K562 (cell line): Measurements from ENCODE around the gene LAMA5. TPM values are rescaled to one million over a fixed set of nuclear protein-coding genes. Genes with fewer than 3 reads are reported as not detected.

Experiments used
- ATAC-seq: fragments of 200-7000 bp; cut with Tn5 transposase; 3 replicates; pipeline ENCODE4 v1.9.1; 2020; ENCODE audit warnings: moderate library complexity
- BruUV-seq: library from RNA; stranded (reverse); fragments of 400-500 nt; replicated peaks from 2 replicates; lab custom pipeline; 2021; lab: Mats Ljungman, UMichigan
- CTCF ChIA-PET: fragments of 300-600 bp; formaldehyde crosslinking; extraction: SDS; loops from one replicate; lab custom pipeline; 2021; ENCODE audit warnings: low intra/inter-chr PET ratio; lab: Yijun Ruan, JAX
- POLR2A ChIA-PET: fragments of 300-600, 350-650 bp; sonication (Branson Sonifier 250); formaldehyde crosslinking; extraction: SDS; loops from one replicate; lab custom pipeline; 2021; ENCODE audit warnings: antibody characterized with exemption, inconsistent platforms; lab: Yijun Ruan, JAX
- DNase-seq, 4 experiments: peaks; one replicate each; pipeline versions ENCODE4 v3.0.0 to v3.0.0-alpha.2; 2011 to 2018; ENCODE audit warnings: low spot score in 3 of 4, mixed read lengths in 3 of 4; ENCODE audit errors: extremely low read depth in 1 of 4
- FAIRE-seq: peaks from 2 replicates; lab custom pipeline; 2011; peaks lifted over from hg19 to GRCh38; lab: Jason Lieb, UNC
- H2AFZ ChIP-seq: 2 replicates; pipeline ENCODE4 v1.6.0; 2011; ENCODE audit warnings: low read depth, low read length, control low read depth, inconsistent platforms
- H3K27ac ChIP-seq: fragments of 200-600 bp; 3 replicates; pipeline ENCODE4 v1.8.0; 2011; ENCODE audit warnings: low read depth, mild to moderate bottlenecking, control low read depth, inconsistent platforms, low read length, moderate library complexity, mixed read lengths; ENCODE audit errors: extremely low read depth
- H3K27me3 ChIP-seq, 2 experiments: fragments of 300-600 bp in 1 of 2; 2 replicates in 1 of 2; 3 replicates in 1 of 2; pipeline versions ENCODE4 v1.6.0 to v1.8.0; 2011; ENCODE audit warnings: inconsistent platforms in 2 of 2, low read length in 2 of 2, mild to moderate bottlenecking in 1 of 2, mixed read lengths in 1 of 2, moderate library complexity in 1 of 2; ENCODE audit not compliant: control insufficient read depth in 2 of 2, insufficient read depth in 2 of 2
- H3K36me3 ChIP-seq: fragments of 300-600 bp; 3 replicates; pipeline ENCODE4 v1.8.0; 2011; ENCODE audit warnings: mild to moderate bottlenecking, low read length, inconsistent platforms; ENCODE audit not compliant: control insufficient read depth, insufficient read depth
- H3K4me1 ChIP-seq, 2 experiments: fragments of 200-600 bp in 1 of 2; replicated peaks in 1 of 2; 2 replicates in 1 of 2; 3 replicates in 1 of 2; pipeline versions ENCODE4 v1.5.1 to v1.8.0; 2011; ENCODE audit warnings: inconsistent platforms in 2 of 2, low read length in 2 of 2, mild to moderate bottlenecking in 1 of 2, mixed read lengths in 1 of 2, moderate library complexity in 1 of 2; ENCODE audit not compliant: control insufficient read depth in 2 of 2, insufficient read depth in 2 of 2
- H3K4me2 ChIP-seq: 2 replicates; pipeline ENCODE4 v1.6.1; 2011; ENCODE audit warnings: low read length, control low read depth, inconsistent platforms, mixed read lengths; ENCODE audit not compliant: insufficient read depth
- H3K4me3 ChIP-seq: fragments of 200-600 bp; sonication (generic), shearing (Covaris generic); 2 replicates; pipeline ENCODE4 v1.5.1; 2016; ENCODE audit warnings: control low read depth, inconsistent platforms
- H3K79me2 ChIP-seq: fragments of 200-600 bp; 3 replicates; pipeline ENCODE4 v1.8.0; 2011; ENCODE audit warnings: low read length, inconsistent platforms; ENCODE audit not compliant: control insufficient read depth, insufficient read depth
- H3K9ac ChIP-seq, 2 experiments: 2 replicates each; pipeline versions ENCODE4 v1.6.0 to v1.6.1; 2011; ENCODE audit warnings: low read depth in 2 of 2, low read length in 2 of 2, control low read depth in 1 of 2, inconsistent platforms in 1 of 2, mild to moderate bottlenecking in 1 of 2, mixed read lengths in 1 of 2; ENCODE audit not compliant: insufficient read depth in 1 of 2
- H3K9me1 ChIP-seq: one replicate; pipeline ENCODE4 v1.6.0; 2011; ENCODE audit warnings: inconsistent platforms, mild to moderate bottlenecking, low read length, moderate library complexity; ENCODE audit not compliant: control insufficient read depth, insufficient read depth
- H3K9me3 ChIP-seq: replicated peaks from 2 replicates; pipeline ENCODE4 v1.5.1; 2011; ENCODE audit warnings: low read depth, low read length, inconsistent platforms; ENCODE audit not compliant: control insufficient read depth, insufficient read depth
- H4K20me1 ChIP-seq: replicated peaks from 2 replicates; pipeline ENCODE4 v1.6.1; 2011; ENCODE audit warnings: low read length, inconsistent platforms, mixed read lengths; ENCODE audit not compliant: control insufficient read depth, insufficient read depth
- BCL6 ChIP-seq: fragments of 250-450 bp; sonication (Bioruptor Pico); IDR thresholded peaks from 2 replicates; pipeline ENCODE4 v1.4.0; 2020
- MAFG ChIP-seq: fragments of 450-650 bp; conservative IDR thresholded peaks from 2 replicates; pipeline ENCODE4 v1.6.1; 2016; ENCODE audit warnings: missing genetic modification characterization, missing compliant biosample characterization
- NEUROD1 ChIP-seq: fragments of 150-350 bp; IDR thresholded peaks from 2 replicates; pipeline ENCODE4 v1.6.1; 2014; ENCODE audit warnings: borderline replicate concordance, low read length, low read depth; ENCODE audit not compliant: partially characterized antibody
- RAD51 ChIP-seq: fragments of 450-650 bp; IDR thresholded peaks from 2 replicates; pipeline ENCODE4 v1.7.1; 2016; ENCODE audit warnings: low read depth, mild to moderate bottlenecking, borderline replicate concordance
- SRSF3 ChIP-seq: fragments of 200-400 bp; formaldehyde crosslinking; IDR thresholded peaks from 2 replicates; pipeline ENCODE4 v1.6.1; 2016; ENCODE audit warnings: mild to moderate bottlenecking, low read length, moderate library complexity; ENCODE audit not compliant: insufficient read depth
- ZNF707 ChIP-seq: fragments of 250-450 bp; sonication (Bioruptor Pico); conservative IDR thresholded peaks from 2 replicates; pipeline ENCODE4 v1.8.0; 2022; ENCODE audit warnings: inconsistent platforms, mild to moderate bottlenecking, moderate library complexity
- WGBS: fragments of 100-300 bp; shearing (Covaris generic); methylation state at CpG from one replicate; pipeline ENCODE4 v1.1.6; 2016; ENCODE audit warnings: low coverage, mixed read lengths; ENCODE audit not compliant: insufficient coverage; ENCODE audit errors: missing lambda C conversion rate; 5-methylcytosine and 5-hydroxymethylcytosine counted together
- in situ Hi-C: fragments of 300-500 bp; cut with MboI; formaldehyde crosslinking; loops from 4 replicates; pipeline ENCODE4 v1.15.0; 2018; ENCODE audit warnings: inconsistent platforms, mixed read lengths
- intact Hi-C: fragments of 100-400 bp; cut with micrococcal nuclease; formaldehyde crosslinking; loops from 2 replicates; pipeline ENCODE4 v1.14.2; 2022
- polyA plus RNA-seq, 8 experiments: library from polyadenylated mRNA; depleted of rRNA in 4 of 8; stranded (reverse) in 5 of 8; unstranded in 3 of 8; fragments of >200 nt; fragmentation: Nextera tagmentation in 2 of 8; fragmentation: Illumina TruSeq in 1 of 8; extraction: Ambion mirVana in 2 of 8; extraction: Trizol in 1 of 8; gene quantifications; 2 replicates each; pipeline versions ENCODE4 v1.2.1 to v1.2.3, GENCODE V29; 2011 to 2014; ENCODE audit warnings: inconsistent platforms in 1 of 8, missing spikeins in 1 of 8
- total RNA-seq, 7 experiments: library from RNA; depleted of rRNA in 6 of 7; stranded (reverse); fragments of >200 nt in 6 of 7; fragmentation: Illumina TruSeq in 2 of 7; extraction: Trizol in 2 of 7; gene quantifications; 2 replicates each; pipeline versions ENCODE4 v1.2.1 to v1.2.3, GENCODE V29; 2011 to 2021; ENCODE audit warnings: low replicate concordance in 1 of 7
- TF ChIP-seq, protein P1 (sequence below): fragments of 450-650 bp; formaldehyde crosslinking; IDR thresholded peaks from 2 replicates; pipeline ENCODE4 v1.4.0; 2020; ENCODE audit warnings: mild to moderate bottlenecking, moderate library complexity
- TF ChIP-seq, protein P2 (sequence below): fragments of 250-450 bp; sonication (Bioruptor Pico); IDR thresholded peaks from 2 replicates; pipeline ENCODE4 v1.8.0; 2022; ENCODE audit warnings: moderate library complexity, mild to moderate bottlenecking, inconsistent platforms
- TF ChIP-seq, protein P3 (sequence below): sonication (generic); formaldehyde crosslinking; IDR thresholded peaks from 2 replicates; pipeline ENCODE4 v1.8.1; 2022; ENCODE audit warnings: missing genetic modification reagents

Gene LAMA5
- total and polyA plus RNA-seq, 9 of the 15 experiments (the other 6 are each of a cell fraction or from before 2014, with no cell fraction given), result 0.31 to 101 (median 7.8) TPM

DNA sequence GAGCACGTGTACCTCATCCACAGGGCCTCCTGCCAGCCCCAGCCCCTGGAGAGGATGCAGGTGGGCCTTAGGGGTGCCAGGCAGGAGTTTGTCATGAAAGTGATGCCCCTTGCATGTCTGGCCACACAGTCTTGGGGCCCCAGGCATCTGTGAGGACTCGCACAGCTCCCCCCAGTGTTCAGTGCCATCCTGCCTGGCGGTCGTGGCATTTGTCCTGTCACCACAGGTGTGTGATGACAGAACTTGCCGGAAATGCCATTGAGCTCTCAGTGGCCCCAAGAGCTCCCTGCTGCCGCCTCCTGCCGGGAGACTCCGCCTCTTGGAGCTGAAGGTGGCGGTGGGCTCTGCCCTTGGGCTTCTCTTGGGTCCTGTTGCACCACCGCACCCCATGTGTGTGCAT, 94.9 kb downstream of the LAMA5 start:
- Histone ChIP-seq H3K36me3 (peaks cover 21% of the 10 kb centered on the region; the same call in 2 of the 3 replicates), H3K9me1 (no peaks in the 10 kb centered on the region), H3K9me3 (no peaks in the 10 kb centered on the region), H3K4me3 (no peak overlapping the region), H3K4me2 (no peak overlapping the region), H2AFZ (no peak overlapping the region), H3K79me2 (no peaks in the 10 kb centered on the region), H3K27ac (no peak overlapping the region), H4K20me1 (peaks cover 19% of the 10 kb centered on the region), H3K27me3 (no peaks in the 10 kb centered on the region), H3K4me1 (peaks cover 11 to 21% of the 10 kb centered on the region in 2 experiments; a peak in 4 of 5 replicates), H3K9ac (peak overlapping the region in 1 of 2 experiments; percentile 17; a peak in 1 of 4 replicates)
- POLR2A ChIA-PET, result interaction anchor here (0.6 to 0.7 kb wide), 3 partner anchors 9 to 652 kb away, joined by 3 read pairs; no protein-coding TSS in a partner anchor
- CTCF ChIA-PET, result no interaction called here
- WGBS, result 86% methylated on average over 5 of the region's 10 CpGs
- in situ Hi-C loops, result no loop called here
- ATAC-seq, result no peak
- TF ChIP-seq ZNF707 (CRISPR knock-in tag) (no peak), MAFG (tag) (no peak), BCL6 (no peak), SRSF3 (no peak), NEUROD1 (no peak), RAD51 (no peak)
- TF ChIP-seq, protein P1, sequence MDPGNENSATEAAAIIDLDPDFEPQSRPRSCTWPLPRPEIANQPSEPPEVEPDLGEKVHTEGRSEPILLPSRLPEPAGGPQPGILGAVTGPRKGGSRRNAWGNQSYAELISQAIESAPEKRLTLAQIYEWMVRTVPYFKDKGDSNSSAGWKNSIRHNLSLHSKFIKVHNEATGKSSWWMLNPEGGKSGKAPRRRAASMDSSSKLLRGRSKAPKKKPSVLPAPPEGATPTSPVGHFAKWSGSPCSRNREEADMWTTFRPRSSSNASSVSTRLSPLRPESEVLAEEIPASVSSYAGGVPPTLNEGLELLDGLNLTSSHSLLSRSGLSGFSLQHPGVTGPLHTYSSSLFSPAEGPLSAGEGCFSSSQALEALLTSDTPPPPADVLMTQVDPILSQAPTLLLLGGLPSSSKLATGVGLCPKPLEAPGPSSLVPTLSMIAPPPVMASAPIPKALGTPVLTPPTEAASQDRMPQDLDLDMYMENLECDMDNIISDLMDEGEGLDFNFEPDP (CRISPR knock-in tag), result no peak
- TF ChIP-seq, protein P2, sequence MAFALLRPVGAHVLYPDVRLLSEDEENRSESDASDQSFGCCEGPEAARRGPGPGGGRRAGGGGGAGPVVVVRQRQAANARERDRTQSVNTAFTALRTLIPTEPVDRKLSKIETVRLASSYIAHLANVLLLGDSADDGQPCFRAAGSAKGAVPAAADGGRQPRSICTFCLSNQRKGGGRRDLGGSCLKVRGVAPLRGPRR (CRISPR knock-in tag), result no peak
- TF ChIP-seq, protein P3, sequence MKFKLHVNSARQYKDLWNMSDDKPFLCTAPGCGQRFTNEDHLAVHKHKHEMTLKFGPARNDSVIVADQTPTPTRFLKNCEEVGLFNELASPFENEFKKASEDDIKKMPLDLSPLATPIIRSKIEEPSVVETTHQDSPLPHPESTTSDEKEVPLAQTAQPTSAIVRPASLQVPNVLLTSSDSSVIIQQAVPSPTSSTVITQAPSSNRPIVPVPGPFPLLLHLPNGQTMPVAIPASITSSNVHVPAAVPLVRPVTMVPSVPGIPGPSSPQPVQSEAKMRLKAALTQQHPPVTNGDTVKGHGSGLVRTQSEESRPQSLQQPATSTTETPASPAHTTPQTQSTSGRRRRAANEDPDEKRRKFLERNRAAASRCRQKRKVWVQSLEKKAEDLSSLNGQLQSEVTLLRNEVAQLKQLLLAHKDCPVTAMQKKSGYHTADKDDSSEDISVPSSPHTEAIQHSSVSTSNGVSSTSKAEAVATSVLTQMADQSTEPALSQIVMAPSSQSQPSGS (CRISPR knock-in tag), result no peak
- no peak for DNase-seq
- BruUV-seq, result no TSS peak
- FAIRE-seq, result no peak
- intact Hi-C loops, result no loop called here
